H1 (cell line): Measurements from ENCODE around the gene BFSP2. TPM values are rescaled to one million over a fixed set of nuclear protein-coding genes. Genes with fewer than 3 reads are reported as not detected.

Experiments used
- SRF ChIP-seq: IDR thresholded peaks from 2 replicates; pipeline ENCODE4 v1.6.1; 2011; ENCODE audit warnings: mild to moderate bottlenecking, low read depth, low read length, moderate library complexity
- polyA plus RNA-seq, 7 experiments: library from polyadenylated mRNA; depleted of rRNA in 3 of 7; stranded (reverse) in 5 of 7; unstranded in 2 of 7; fragments of >200 nt in 5 of 7; fragments of 200-250 nt in 2 of 7; gene quantifications; 1 replicate in 5 of 7; 2 replicates in 1 of 7; 4 replicates in 1 of 7; pipeline versions ENCODE4 v1.2.1 to v1.2.3, GENCODE V29; 2011 to 2013; ENCODE audit warnings: missing spikeins in 2 of 7, mixed read lengths in 2 of 7
- total RNA-seq: library from RNA; stranded (reverse); fragmentation: NEBNext Ultra II Directional; extraction: Animal tissue kit (Norgen Biotek cat#: 25700); gene quantifications from 2 replicates; pipeline ENCODE4 v1.2.1, GENCODE V29; 2021

The BFSP2 gene
- total and polyA plus RNA-seq, 2 of the 8 experiments (the other 6 are each of a cell fraction or from before 2014, with no cell fraction given), result not detected

DNA sequence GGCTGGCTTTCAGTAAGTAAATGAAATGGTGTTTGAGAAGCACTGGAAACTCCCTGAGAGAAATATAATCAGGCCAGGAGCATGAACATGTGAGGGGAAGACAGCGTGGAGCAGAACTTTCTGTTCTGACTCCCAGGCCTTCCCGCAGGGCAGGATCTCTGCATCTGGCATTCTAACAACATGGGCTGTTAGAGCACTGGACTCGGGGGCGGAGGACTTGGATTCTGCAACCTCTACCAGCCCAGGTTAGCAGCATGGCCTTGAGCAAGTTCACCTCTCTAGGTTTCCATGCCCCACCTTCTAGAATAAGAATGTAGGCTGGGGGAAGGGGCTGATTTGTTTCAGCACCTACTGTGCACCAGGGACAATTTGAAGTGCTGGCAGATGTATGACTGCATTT is 12.5 kb upstream of the BFSP2 start (continued):
- TF ChIP-seq SRF, result no peak
